ENCODE results near the gene COA3.

DNA sequence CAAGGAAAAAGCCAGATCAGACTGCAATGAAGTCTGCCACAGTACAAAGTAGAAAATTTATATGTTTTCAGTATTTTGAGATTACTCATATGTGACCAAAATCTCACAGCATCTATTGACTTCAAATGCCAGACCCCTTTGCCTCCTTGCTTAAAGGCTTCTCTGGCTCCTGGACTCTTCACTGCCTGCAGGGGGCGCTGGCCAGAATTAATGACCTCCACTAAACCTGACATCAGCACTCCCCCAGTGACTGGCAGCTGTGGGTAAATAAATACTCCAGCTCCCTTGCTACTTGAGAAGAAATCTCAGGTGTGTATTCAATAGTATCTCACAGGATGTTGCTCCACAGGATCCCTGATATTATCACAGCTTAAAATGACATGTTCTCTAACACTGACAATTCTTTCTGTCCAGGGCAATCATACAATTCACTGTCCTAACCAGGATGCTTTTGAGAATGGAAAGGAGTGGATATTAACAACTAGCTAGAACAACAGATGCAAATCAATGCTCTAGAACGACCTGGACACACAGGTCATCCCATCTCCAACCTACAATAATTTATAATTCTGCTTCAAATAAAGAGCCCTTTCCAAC lies 21.5 kb upstream of the COA3 start:
- TF ChIP-seq, protein P1, sequence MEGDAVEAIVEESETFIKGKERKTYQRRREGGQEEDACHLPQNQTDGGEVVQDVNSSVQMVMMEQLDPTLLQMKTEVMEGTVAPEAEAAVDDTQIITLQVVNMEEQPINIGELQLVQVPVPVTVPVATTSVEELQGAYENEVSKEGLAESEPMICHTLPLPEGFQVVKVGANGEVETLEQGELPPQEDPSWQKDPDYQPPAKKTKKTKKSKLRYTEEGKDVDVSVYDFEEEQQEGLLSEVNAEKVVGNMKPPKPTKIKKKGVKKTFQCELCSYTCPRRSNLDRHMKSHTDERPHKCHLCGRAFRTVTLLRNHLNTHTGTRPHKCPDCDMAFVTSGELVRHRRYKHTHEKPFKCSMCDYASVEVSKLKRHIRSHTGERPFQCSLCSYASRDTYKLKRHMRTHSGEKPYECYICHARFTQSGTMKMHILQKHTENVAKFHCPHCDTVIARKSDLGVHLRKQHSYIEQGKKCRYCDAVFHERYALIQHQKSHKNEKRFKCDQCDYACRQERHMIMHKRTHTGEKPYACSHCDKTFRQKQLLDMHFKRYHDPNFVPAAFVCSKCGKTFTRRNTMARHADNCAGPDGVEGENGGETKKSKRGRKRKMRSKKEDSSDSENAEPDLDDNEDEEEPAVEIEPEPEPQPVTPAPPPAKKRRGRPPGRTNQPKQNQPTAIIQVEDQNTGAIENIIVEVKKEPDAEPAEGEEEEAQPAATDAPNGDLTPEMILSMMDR (IDR thresholded peaks at IDR 0.05) = no peak
- TF ChIP-seq POLR2A (IDR thresholded peaks at IDR 0.05) = no peak
